GM21360 (cell line): ENCODE results near the gene COMMD6.

Experiments
- ATAC-seq: cut with Tn5 transposase; IDR thresholded peaks from one replicate; pipeline ENCODE4 v1.9.1; 2021; ENCODE audit warnings: mild to moderate bottlenecking, moderate library complexity; ENCODE audit not compliant: unreplicated experiment

Gene COMMD6

GRCh38 chr13:75530549-75530961, 7.1 kb downstream of the COMMD6 start:
- no peak for ATAC-seq

GRCh38 chr13:75521956-75522355, 15.7 kb downstream of the COMMD6 start:
- ATAC-seq, result no peak

- no peak for ATAC-seq
These were observed 19.1 kb downstream of the COMMD6 start for GRCh38 chr13:75518439-75519088.

DNA sequence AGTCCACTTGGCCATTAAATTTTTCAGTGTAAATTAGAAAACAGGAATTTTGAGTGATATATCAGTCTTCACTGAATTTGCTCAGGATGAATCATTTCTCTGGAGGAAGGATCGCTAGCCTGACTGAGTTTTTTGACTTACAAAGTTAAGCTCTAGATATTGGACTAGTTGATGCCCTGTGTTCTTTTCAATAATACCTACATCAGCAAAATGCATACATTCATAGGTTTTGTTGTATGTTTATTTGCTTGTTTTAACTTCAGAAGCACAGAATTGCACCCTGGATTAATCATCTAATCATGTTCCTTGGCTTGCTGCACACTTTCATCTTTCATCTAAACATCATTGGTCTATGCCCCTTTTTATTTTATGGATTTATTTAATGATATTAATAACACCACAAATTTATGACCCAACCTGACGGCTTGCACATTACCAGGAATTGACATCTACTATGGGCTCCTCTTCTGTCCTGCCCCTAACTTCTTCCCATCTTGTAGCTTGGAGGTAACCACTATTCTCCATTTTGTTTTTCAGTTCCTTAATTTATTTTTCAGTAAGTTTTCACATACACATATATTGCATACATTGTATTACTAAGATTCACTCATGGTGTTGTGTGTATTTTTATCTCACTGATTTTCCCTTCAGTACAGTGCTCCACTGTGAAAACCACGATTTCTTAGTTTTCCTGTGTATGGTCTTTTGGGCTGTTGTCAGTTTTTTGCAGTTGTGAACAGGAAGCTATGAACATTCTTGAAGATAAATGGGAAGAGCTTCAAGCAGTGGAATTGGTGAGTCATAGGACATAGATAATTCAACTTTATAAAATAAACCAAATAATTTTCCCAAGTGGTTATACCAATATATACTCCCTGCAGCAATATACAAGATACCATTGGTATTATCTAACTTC, 23.3 kb downstream of the COMMD6 start:
- no peak for ATAC-seq

GRCh38 chr13:75513271-75513670, 24.4 kb downstream of the COMMD6 start:
- no peak for ATAC-seq

DNA sequence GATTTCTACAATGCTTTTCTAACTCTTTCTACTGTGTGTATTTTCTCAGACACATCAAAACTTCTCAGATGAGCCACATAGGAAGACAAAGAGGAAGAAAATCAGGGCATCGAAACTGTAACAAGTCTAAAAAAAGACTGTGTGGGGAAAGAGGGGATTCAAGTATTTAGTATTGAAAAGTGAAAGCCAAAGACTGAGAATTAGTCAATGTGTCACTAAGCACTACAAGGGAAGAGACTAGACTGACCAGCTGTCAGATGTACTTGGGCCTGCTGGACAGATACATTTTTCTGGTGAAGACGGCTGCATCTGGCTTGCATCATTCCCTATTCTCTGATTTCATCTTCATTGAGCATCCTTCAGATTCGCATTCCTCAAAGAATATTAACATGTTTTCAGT, 25.4 kb downstream of the COMMD6 start:
- ATAC-seq, result peak; percentile 83

DNA sequence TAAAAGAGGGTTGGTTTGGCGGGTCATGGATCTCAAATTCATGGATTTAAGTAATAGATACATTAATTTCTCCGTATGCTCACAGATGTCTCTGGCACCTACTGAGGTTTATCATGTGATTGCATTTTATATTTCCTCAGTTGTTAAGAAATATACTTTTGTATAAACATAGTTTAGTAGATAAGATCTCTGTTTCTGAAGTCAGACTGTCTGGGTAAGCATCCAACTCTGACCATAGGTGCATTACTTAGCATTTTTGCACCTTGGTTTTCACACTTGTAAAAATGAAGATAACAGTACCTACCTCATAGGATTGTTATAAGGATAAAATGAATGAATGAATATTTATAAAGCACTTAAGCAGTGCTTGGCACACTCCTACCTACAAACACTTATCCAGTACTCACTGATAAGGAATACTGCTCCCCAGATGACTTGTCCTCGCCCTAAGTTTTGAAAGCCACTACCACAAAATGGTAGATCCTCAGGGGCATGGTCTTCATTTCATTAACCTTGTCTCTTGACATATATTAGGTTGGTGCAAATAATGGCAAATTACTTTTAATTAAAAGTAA, 26.5 kb downstream of the COMMD6 start:
- ATAC-seq, result no peak

DNA sequence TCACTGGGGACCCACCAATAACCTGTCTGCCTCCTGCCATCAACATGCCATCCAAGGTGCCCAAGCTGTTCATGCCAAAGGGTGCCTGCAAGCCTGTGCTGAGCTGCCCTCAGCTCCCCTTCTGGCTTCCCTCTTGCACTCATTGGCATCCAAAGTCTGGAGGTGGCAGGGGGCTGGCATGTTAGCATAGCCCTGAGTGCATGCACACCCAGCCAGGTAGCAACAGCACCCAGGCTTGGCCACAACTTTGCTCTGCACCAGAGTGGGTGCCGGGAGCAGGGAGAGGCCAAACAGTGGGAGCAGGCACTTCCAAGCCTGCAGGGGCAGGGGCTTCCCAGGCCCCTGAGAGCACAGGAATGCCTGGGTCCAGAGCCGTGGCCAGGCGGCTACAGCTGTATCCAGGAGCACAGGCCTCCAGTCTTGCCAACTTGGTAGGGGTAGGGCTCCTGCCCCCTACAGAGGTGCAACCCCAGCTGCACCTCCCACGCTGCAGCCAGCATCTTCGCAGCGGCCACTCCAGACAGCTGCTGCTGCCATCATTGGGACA, 29.6 kb downstream of the COMMD6 start:
- no peak for ATAC-seq

DNA sequence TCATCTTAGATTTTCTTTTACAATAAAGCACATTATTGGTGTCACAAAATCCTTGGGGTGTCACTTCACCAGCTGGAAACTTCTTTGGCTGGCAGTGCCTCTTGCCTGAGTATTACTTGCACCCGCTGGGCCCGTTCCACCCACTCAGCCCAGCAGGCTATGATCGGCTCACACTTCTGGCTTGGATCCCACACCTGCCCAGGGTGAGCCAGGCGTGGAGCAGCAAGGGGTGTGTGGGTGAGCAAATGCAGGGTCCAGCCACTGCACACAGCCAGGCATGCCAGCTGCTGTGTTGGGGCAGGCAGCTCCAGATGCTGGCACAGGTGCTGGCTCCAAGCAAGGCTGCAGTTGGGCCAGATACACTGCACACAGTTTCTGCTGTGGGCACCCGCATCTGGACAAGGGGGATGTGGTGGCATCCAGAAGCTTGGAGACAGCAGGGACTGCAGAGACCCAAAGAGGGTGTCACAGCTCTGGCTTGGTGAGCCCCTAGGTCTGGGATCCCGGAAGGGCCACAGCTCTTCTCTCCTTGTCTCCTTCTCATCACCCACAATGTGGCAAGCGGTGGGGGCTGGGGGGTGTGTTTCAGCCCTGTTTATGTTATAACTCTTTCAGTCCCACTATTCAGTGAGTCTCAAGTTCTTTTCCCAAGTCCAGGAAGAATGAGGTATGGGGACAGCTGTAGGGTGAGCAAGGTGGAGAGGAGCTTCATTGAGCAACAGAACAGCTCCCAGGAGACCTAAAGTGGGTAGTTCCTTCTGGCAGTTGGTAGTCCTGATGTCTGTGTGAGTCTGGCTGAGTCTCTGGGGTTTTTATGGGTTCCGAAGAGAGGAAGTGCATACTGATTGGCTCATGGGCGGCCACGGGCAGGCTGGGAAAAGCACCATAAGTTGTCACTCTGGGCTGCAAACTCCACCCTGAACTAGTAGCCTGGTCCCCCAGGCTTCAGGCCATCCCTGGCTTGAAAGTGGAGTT, 30.3 kb downstream of the COMMD6 start:
- no peak for ATAC-seq

DNA sequence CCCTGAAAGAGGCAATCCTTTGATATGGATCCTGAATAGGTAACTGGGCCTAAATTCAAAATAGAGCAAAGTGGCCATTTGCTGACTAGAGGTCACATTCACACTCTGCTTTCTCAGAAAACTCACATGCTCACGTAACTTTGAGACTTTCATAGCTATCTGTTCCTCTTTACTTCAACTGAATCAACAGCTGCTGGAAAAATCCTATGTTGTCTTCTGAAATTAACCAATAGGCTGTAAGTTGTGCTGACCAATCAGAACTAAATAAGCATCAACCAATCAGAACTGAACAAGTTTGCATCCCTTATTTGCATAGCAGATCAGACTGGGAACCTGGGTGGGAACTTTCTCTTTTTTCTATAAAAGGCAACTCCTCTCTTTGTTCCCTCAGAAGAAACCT, 31.6 kb downstream of the COMMD6 start:
- ATAC-seq, result no peak

GRCh38 chr13:75505327-75505726, 32.3 kb downstream of the COMMD6 start:
- ATAC-seq, result no peak

- no peak for ATAC-seq
These were observed 41.7 kb downstream of the COMMD6 start for GRCh38 chr13:75495938-75496337.

DNA sequence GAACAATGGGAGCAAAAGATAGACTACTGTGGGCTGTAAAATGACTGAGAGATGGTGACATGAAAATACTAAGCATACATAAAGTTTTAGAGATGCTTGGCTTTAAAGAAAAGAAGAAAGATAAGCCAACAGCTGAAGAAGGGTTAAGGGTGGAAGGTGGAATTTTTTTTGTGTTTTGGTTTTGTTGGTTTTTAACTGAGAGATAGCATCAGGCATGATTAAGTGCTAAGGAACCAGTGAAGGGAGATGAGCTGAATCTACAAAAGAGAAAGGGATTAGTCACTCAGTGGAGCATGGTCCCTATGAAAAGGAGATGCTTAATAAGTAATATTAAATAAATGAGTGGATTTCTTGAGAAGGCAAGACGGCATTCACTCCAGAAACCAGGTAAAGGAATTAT, 43.1 kb downstream of the COMMD6 start:
- ATAC-seq, result no peak

- ATAC-seq, result no peak
These were observed 44.5 kb downstream of the COMMD6 start for GRCh38 chr13:75493156-75493555.

- ATAC-seq, result no peak
These were observed 45.3 kb downstream of the COMMD6 start for GRCh38 chr13:75492389-75492788.

DNA sequence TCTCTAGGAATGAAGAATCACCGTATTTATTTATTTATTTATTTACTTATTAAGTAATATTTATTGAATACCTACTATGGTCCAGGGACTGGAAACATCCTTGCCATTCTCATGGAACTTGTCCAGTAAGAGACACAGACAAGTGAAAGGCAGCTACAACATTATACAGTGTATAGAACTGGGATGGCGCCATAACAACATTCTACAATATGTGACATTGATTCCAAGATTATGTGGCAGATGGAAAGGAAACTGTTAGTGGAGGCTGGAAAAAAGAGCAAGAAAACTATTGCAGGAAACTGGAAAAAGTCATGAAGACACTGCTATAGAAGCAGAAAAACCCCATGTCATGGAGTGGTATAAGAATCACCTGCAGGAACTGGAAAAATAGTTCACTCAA, 46.3 kb downstream of the COMMD6 start:
- no peak for ATAC-seq

GRCh38 chr13:75489502-75490263, 48.0 kb downstream of the COMMD6 start:
- peak; percentile 81 for ATAC-seq

DNA sequence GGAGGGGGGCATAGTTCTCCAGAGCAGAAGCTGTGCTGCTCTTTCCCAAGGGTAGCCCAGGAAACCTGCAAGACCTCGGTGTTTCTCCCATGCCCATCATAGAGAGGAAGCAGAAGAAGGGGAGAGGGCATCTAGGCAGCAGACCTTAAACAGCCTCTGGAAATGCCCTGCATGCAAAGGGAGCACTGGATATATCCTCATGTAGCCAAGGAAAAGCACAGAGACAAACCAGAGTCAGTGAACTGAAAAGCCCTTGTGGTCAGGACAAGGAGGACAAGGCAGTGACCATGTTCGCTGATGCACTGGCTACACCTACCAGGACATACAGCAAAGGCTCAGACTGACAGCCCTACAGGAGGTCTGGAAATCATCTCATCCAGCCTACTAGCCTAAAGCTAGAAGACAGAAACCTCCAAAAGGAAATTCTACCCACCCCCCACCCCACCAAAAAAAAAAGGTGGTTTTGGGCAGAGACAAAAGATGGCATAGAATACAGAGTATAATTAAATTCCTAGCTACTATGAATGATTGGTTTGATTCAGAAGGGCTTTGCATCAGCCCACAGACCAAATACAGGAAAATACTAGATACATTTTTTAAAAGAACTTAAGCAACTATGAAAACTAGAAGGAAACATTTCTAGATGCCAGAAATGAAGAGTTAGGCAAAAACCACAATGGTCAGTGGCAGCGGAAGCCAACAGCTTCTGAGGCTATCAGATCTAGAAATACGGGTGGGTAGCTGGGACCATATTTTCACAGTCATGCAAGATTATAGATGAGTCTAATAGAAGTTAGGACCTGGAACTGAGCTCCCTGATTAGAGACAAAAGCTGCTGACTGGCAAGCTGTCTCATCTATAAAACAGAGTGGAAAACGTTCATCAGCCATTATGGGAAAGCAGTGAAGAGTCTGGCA, 51.2 kb downstream of the COMMD6 start:
- no peak for ATAC-seq
